Fibroblast of mammary gland (primary cell): ENCODE results near the gene SPATA13.

ENCODE experiments used
- DNase-seq: peaks from one replicate; pipeline ENCODE4 v3.0.0-alpha.2; 2010; ENCODE audit warnings: low read depth
- H3K4me3 ChIP-seq: 2 replicates; pipeline ENCODE4 v1.5.1; 2011; ENCODE audit warnings: low read depth, mild to moderate bottlenecking, low read length, moderate library complexity; ENCODE audit not compliant: control insufficient read depth
- TF ChIP-seq, protein P1 (sequence below): conservative IDR thresholded peaks from 2 replicates; pipeline ENCODE4 v1.5.1; 2011; ENCODE audit warnings: low read depth, low read length, inconsistent platforms; ENCODE audit not compliant: control insufficient read depth, insufficient read depth

The SPATA13 gene

DNA sequence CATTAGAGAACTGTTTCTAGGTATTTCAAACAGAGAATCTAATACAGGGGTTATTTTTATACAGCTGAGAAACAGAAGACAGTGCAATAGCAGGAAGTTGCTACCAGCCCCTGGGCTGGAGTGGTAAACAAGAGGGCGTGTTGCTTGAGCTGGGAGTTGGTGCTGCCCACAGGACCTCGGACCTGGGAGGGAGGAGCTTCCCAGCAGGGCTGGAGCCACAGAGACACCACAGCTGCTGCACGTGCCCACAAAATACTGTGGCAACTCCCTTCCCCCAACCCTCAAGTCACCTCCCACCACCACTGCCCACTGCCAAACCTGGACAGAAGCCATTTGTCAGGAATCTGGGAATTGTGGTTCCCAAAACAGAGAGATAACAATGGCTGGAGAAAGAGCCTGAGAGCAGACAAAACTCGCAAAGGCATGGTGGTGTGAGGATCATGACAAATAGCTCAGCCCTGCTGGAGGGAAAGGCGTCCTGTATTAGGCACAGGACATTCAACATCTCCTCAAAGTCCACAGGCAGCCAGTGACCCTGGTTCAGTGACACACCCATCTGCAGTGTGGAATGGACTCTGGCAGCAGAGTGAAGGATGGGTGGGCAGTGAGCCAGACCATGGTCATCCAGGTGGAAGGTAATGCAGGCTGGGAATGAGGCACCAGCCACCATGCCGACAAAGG, 57.2 kb downstream of the SPATA13 start:
- DNase-seq = no peak
- no peak overlapping the region for H3K4me3 ChIP-seq
- TF ChIP-seq, protein P1, sequence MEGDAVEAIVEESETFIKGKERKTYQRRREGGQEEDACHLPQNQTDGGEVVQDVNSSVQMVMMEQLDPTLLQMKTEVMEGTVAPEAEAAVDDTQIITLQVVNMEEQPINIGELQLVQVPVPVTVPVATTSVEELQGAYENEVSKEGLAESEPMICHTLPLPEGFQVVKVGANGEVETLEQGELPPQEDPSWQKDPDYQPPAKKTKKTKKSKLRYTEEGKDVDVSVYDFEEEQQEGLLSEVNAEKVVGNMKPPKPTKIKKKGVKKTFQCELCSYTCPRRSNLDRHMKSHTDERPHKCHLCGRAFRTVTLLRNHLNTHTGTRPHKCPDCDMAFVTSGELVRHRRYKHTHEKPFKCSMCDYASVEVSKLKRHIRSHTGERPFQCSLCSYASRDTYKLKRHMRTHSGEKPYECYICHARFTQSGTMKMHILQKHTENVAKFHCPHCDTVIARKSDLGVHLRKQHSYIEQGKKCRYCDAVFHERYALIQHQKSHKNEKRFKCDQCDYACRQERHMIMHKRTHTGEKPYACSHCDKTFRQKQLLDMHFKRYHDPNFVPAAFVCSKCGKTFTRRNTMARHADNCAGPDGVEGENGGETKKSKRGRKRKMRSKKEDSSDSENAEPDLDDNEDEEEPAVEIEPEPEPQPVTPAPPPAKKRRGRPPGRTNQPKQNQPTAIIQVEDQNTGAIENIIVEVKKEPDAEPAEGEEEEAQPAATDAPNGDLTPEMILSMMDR = no peak

DNA sequence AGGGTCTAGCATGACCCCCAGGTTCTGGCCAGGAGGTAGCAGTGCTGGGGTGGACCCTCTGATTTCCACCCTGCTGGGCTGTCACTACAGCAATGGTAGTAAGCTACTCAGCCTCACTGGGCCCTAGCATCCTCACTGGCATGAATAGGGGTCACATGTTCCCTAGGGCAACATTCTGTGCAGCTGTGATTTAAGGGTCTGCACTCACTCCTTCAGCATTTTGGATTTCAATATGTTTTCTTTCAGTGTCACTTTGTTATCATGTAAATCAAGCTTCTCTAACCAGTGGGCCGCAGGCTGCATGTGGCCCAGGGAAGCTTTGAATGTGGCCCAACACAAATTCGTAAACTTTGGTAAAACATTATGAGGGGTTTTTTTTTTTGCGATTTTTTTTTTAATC, 57.8 kb downstream of the SPATA13 start:
- TF ChIP-seq, protein P1 = no peak
- H3K4me3 ChIP-seq = no peak overlapping the region
- DNase-seq = no peak

DNA sequence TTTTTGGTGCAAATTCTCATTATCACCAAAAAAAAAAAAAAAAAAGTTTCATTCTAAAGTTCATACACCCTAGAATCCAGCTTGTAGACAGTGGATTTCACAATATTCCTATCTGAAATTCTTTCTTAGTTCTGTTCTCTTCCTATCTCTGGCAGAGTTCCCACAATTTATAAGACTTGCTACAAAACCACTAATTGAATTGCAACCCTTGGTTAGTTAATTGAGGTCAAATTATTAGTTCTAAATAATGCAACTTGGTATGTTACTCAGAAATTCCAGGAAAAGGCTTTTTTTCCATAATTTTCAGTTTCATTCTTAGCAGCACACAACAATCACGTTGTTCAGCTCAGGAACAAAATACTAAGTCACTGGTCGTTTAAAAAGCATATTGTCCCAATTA, 58.5 kb downstream of the SPATA13 start:
- H3K4me3 ChIP-seq = no peak overlapping the region
- no peak for DNase-seq
- TF ChIP-seq, protein P1 = no peak

DNA sequence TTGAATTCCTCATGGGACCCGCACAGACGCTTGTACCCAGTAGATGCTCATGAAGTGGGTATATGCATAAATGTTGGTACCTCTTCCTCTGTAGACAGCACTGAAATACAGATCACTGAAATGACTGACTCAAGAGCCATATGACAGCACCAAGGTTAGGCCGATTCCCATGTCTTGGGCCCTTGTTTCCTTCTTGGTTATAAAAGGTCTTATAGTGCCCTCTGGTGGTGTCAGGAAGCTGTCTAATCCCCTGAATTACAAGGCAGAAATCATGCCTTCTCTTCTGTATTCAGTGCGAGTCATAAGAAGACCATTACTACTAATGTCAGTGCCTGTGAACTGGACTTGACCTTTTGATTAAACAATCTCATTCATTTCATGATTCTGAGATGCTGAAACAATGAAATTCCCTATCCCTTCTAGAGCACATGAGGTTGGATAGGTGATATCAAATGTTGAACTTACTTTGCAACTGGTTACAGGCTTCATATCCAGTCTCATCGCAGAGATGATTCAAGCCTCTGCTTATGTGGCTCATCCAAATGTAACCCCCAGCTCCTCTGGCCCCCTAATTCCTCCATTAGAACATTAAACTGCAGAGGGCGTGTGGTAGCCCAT, 59.7 kb downstream of the SPATA13 start:
- TF ChIP-seq, protein P1 = peak; percentile 78

DNA sequence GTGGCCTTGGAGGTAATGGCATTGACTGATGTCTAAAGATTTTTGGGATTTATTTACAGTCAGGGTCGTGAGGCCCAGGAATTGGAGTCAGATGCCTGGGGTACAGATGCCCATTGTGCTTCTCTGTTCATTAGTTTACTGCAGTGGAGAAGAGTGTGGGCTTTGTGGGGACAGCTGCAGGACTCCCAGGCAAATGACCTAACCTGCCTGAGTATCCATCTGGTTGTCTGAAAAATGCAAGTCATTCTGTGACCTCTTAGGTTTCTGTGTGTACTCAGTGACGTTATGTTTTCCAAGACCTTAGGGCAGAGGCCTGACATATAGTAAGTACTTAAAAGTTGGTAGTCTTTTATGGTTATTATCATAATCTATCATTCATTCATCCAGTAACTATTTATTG, 60.5 kb downstream of the SPATA13 start:
- DNase-seq = no peak
- H3K4me3 ChIP-seq = no peak overlapping the region
- TF ChIP-seq, protein P1 = no peak

More for the DNA sequence above, 59.7 kb downstream of the SPATA13 start:
- no peak overlapping the region for H3K4me3 ChIP-seq
- DNase-seq = peak; percentile 89

DNA sequence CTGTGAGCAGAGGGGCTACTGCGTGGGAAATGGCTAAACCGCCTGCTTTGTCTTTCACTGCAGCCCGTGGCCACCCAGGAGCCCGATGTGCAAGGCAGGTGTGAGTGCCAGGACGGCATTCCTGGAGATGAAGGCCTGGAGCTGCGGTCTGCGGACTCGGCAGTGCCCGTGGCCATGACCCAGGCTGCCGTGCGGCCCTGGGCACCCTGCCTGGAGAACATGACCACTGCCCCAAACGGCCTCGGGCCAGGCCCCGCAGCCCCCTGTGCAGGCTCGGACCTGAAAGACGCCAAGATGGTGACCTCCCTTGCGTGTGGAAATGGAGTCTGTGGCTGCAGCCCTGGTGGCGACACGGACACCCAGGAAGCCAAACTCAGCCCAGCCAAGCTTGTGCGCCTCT, 62.2 kb downstream of the SPATA13 start:
- DNase-seq = no peak
- TF ChIP-seq, protein P1 = no peak
- no peak overlapping the region for H3K4me3 ChIP-seq
